Heart left ventricle (tissue), 13 donors: ENCODE data around the gene ACSS1.

Source experiments
- POLR2A ChIP-seq, 2 donors: fragments of 450-650 bp; IDR thresholded peaks; one replicate each; pipeline ENCODE4 v1.6.1; 2017; ENCODE audit warnings: antibody characterized with exemption in 2 of 2, mild to moderate bottlenecking in 2 of 2, moderate library complexity in 2 of 2
- TF ChIP-seq, protein P1 (sequence below), 12 donors: fragments of 200-600 bp; sonication (generic) in 4 of 12; IDR thresholded peaks; one replicate each; pipeline versions ENCODE4 v1.5.0 to v1.8.0; 2018 to 2022; ENCODE audit warnings: antibody characterized with exemption in 12 of 12, mild to moderate bottlenecking in 5 of 12
- donor health status: ischemic (EF 13 %, LVEDD 7.1; RV severe dilation, severe dysfunction).
- donor health status: DM: no; HTN: yes; CAD: no.
- donor health status: DM: no; HTN: no; CAD: no.
- donor health status: ischemic (EF 25% LVEDD 6.9; RV normal size, moderate dysfunction).
- donor health status: ischemic (EF 25% LVEDD 5.7; RV mildly dilated, moderate dysfunction).
- donor health status: ischemic (EF 35%, LVEDD 5.7; RV mildly dilated, moderate dysfunction).
- donor health status: nonischemic (EF 11% LVEDD 7.7; RV severe dilation, severe dysfunction).
- donor health status: DM: yes; HTN: yes; CAD: no.
- donor health status: PGD.
- donor health status: ischemic (EF 29% LVEDD 5.4; RV normal size, mild dysfunction).
- donor health status: nonischemic (EF 23%, LVEDD 6.1; RV moderate dilation, normal function).

- TF ChIP-seq, protein P1, sequence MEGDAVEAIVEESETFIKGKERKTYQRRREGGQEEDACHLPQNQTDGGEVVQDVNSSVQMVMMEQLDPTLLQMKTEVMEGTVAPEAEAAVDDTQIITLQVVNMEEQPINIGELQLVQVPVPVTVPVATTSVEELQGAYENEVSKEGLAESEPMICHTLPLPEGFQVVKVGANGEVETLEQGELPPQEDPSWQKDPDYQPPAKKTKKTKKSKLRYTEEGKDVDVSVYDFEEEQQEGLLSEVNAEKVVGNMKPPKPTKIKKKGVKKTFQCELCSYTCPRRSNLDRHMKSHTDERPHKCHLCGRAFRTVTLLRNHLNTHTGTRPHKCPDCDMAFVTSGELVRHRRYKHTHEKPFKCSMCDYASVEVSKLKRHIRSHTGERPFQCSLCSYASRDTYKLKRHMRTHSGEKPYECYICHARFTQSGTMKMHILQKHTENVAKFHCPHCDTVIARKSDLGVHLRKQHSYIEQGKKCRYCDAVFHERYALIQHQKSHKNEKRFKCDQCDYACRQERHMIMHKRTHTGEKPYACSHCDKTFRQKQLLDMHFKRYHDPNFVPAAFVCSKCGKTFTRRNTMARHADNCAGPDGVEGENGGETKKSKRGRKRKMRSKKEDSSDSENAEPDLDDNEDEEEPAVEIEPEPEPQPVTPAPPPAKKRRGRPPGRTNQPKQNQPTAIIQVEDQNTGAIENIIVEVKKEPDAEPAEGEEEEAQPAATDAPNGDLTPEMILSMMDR (IDR thresholded peaks at IDR 0.05): no peak
- no peak for TF ChIP-seq POLR2A (IDR thresholded peaks at IDR 0.05)
Measured at GRCh38 chr20:25067102-25067987, 9.4 kb upstream of the ACSS1 start.
